Neural cell (in vitro differentiated cells): ENCODE measurements around the gene FAM3D. TPM values are rescaled to one million over a fixed set of nuclear protein-coding genes. Genes with fewer than 3 reads are reported as not detected.

Experiments
- H2AFZ ChIP-seq: fragments of 200-600, 300-800 bp; sonication (generic), shearing (Covaris generic); 2 replicates; pipeline ENCODE4 v1.6.0; 2014; ENCODE audit warnings: low read depth, mild to moderate bottlenecking, antibody characterized with exemption, low read length, moderate library complexity
- H3F3A ChIP-seq: fragments of 200-600 bp; shearing (Covaris generic); 2 replicates; pipeline ENCODE4 v1.6.1; 2016; ENCODE audit warnings: mild to moderate bottlenecking, moderate library complexity, mixed read lengths, antibody characterized with exemption, low read length; ENCODE audit not compliant: insufficient read depth, poor library complexity, severe bottlenecking
- H3K27ac ChIP-seq: fragments of 200-600, 300-800 bp; sonication (generic), shearing (Covaris generic); 2 replicates; pipeline ENCODE4 v1.5.1; 2014; ENCODE audit warnings: mild to moderate bottlenecking, low read length, moderate library complexity
- H3K27me3 ChIP-seq: fragments of 300-800, 200-600 bp; sonication (generic), shearing (Covaris generic); 2 replicates; pipeline ENCODE4 v1.6.0; 2014; ENCODE audit warnings: mild to moderate bottlenecking, low read depth, low read length, moderate library complexity; ENCODE audit not compliant: insufficient read depth
- H3K36me3 ChIP-seq: fragments of 300-800, 200-600 bp; sonication (generic), shearing (Covaris generic); 2 replicates; pipeline ENCODE4 v1.5.1; 2014; ENCODE audit warnings: mild to moderate bottlenecking, antibody characterized with exemption, low read length, moderate library complexity; ENCODE audit not compliant: insufficient read depth
- H3K4me2 ChIP-seq: fragments of 300-800, 200-600 bp; sonication (generic), shearing (Covaris generic); 2 replicates; pipeline ENCODE4 v1.6.0; 2014; ENCODE audit warnings: mild to moderate bottlenecking, low read length
- H3K4me3 ChIP-seq: fragments of 300-800, 200-600 bp; sonication (generic), shearing (Covaris generic); 2 replicates; pipeline ENCODE4 v1.5.1; 2014; ENCODE audit warnings: mild to moderate bottlenecking, low read length, moderate library complexity
- H3K79me2 ChIP-seq: fragments of 200-600 bp; shearing (Covaris generic); replicated peaks from 2 replicates; pipeline ENCODE4 v1.6.0; 2014; ENCODE audit warnings: mild to moderate bottlenecking, low read length, moderate library complexity; ENCODE audit not compliant: insufficient read depth
- H3K9ac ChIP-seq: fragments of 300-800, 200-600 bp; sonication (generic), shearing (Covaris generic); 2 replicates; pipeline ENCODE4 v1.6.1; 2016; ENCODE audit warnings: mild to moderate bottlenecking, low read length, mixed read lengths
- H3K9me2 ChIP-seq: fragments of 200-600 bp; shearing (Covaris generic); 2 replicates; pipeline ENCODE4 v1.6.1; 2016; ENCODE audit warnings: mild to moderate bottlenecking, low read length, mixed read lengths; ENCODE audit not compliant: insufficient read depth
- H3K9me3 ChIP-seq: fragments of 200-600, 300-800 bp; sonication (generic), shearing (Covaris generic); 2 replicates; pipeline ENCODE4 v1.6.1; 2016; ENCODE audit warnings: mild to moderate bottlenecking, mixed run types, low read length, moderate library complexity, mixed read lengths
- H4K20me1 ChIP-seq: fragments of 200-600 bp; shearing (Covaris generic); 2 replicates; pipeline ENCODE4 v1.6.1; 2016; ENCODE audit warnings: mild to moderate bottlenecking, mixed run types; ENCODE audit not compliant: insufficient read depth
- EP300 ChIP-seq: fragments of 450-650 bp; conservative IDR thresholded peaks from 2 replicates; pipeline ENCODE4 v1.6.1; 2014; ENCODE audit warnings: antibody characterized with exemption, mild to moderate bottlenecking, moderate library complexity; ENCODE audit not compliant: poor library complexity, severe bottlenecking
- EZH2 ChIP-seq: fragments of 200-600, 300-800 bp; shearing (Covaris generic), sonication (generic); IDR thresholded peaks from 2 replicates; pipeline ENCODE4 v1.6.1; 2014; ENCODE audit warnings: antibody characterized with exemption, low read length, borderline replicate concordance, mild to moderate bottlenecking; ENCODE audit not compliant: insufficient read depth, poor library complexity, severe bottlenecking
- MXI1 ChIP-seq: fragments of 450-650 bp; conservative IDR thresholded peaks from 2 replicates; pipeline ENCODE4 v1.6.1; 2014; ENCODE audit warnings: antibody characterized with exemption, mild to moderate bottlenecking; ENCODE audit not compliant: poor library complexity, severe bottlenecking
- POLR2AphosphoS5 ChIP-seq: IDR thresholded peaks from 2 replicates; pipeline ENCODE4 v1.6.1; 2012
- RAD21 ChIP-seq: fragments of 450-650 bp; conservative IDR thresholded peaks from 2 replicates; pipeline ENCODE4 v1.6.1; 2014; ENCODE audit warnings: antibody characterized with exemption, mild to moderate bottlenecking, moderate library complexity
- SMC3 ChIP-seq: fragments of 450-650 bp; conservative IDR thresholded peaks from 2 replicates; pipeline ENCODE4 v1.6.1; 2014; ENCODE audit warnings: antibody characterized with exemption, mild to moderate bottlenecking, moderate library complexity; ENCODE audit not compliant: poor library complexity
- TAF1 ChIP-seq: IDR thresholded peaks from 2 replicates; pipeline ENCODE4 v1.6.1; 2012; ENCODE audit warnings: low read depth
- polyA plus RNA-seq: library from polyadenylated mRNA; depleted of rRNA; stranded (reverse); fragments of >200 nt; gene quantifications from 2 replicates; pipeline ENCODE4 v1.2.3, GENCODE V29; 2014
- TF ChIP-seq, protein P1 (sequence below): IDR thresholded peaks from 2 replicates; pipeline ENCODE4 v1.6.1; 2012; ENCODE audit warnings: borderline replicate concordance

FAM3D gene
- polyA plus RNA-seq, 1 donor from 2014 or later: not detected

DNA sequence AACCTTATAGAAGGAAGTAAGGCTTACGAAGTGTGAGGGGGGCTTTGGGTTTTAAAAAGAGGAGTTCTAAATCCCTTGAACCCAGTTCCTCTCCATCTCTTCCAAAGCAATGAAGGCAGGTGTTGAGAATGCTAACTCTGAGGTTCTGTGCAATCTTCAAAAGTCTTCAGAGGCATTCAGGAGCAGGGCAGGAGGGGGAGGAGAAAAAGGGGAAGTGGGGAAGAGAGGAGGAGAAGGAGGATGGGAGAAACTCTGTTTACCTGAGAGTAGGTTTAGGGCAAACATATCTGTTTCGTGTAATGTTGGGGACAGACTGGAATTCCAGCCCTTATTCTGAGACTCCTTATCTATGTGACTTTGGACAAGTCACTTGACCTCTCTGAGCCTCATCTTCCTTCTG is 36.9 kb downstream of the FAM3D start:
- Histone ChIP-seq H3K4me3 (no peak overlapping the region), H3F3A (no peaks in the 10 kb centered on the region), H3K9me2 (no peaks in the 10 kb centered on the region), H3K9me3 (no peaks in the 10 kb centered on the region), H3K79me2 (no peaks in the 10 kb centered on the region), H3K4me2 (no peak overlapping the region), H4K20me1 (no peaks in the 10 kb centered on the region), H3K27me3 (no peaks in the 10 kb centered on the region), H3K9ac (no peak overlapping the region), H2AFZ (no peak overlapping the region), H3K36me3 (no peaks in the 10 kb centered on the region), H3K27ac (no peak overlapping the region)
- TF ChIP-seq EP300: no peak
- TF ChIP-seq, protein P1, sequence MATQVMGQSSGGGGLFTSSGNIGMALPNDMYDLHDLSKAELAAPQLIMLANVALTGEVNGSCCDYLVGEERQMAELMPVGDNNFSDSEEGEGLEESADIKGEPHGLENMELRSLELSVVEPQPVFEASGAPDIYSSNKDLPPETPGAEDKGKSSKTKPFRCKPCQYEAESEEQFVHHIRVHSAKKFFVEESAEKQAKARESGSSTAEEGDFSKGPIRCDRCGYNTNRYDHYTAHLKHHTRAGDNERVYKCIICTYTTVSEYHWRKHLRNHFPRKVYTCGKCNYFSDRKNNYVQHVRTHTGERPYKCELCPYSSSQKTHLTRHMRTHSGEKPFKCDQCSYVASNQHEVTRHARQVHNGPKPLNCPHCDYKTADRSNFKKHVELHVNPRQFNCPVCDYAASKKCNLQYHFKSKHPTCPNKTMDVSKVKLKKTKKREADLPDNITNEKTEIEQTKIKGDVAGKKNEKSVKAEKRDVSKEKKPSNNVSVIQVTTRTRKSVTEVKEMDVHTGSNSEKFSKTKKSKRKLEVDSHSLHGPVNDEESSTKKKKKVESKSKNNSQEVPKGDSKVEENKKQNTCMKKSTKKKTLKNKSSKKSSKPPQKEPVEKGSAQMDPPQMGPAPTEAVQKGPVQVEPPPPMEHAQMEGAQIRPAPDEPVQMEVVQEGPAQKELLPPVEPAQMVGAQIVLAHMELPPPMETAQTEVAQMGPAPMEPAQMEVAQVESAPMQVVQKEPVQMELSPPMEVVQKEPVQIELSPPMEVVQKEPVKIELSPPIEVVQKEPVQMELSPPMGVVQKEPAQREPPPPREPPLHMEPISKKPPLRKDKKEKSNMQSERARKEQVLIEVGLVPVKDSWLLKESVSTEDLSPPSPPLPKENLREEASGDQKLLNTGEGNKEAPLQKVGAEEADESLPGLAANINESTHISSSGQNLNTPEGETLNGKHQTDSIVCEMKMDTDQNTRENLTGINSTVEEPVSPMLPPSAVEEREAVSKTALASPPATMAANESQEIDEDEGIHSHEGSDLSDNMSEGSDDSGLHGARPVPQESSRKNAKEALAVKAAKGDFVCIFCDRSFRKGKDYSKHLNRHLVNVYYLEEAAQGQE: no peak

DNA sequence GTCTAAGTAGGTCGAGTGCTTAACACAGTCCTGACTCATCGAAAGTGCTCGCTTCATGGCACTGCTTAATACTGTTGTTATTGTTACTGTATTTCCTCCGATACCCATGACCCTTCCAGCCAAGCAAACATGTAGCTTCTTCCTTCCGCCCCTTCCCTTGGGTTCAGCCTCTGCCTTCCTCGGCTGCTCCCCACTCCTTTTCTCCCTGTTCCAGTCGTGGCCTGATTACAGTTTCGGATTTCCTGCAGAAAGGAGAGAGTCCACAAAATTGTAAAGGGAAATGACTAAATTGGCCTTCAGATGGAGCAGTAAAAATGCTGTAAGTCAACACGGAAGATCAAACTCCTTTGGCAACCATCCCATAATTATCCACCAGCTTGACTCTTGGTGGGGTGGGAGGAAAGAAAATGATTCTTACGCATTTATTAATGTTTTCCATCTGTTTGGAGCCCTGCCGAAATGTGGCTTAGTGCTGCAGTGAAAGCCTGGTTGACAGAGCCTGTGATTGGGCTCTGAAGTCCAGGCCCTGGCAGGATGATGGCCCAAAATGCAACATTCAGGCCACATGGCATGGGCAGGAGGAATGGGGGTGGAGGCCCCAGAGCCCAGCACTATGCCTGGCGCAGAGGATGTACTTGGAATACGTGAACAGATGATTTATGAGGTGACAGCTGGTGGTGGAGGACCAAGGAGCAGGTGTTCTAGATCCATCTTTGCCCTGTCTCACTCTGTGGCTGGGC is 37.6 kb downstream of the FAM3D start:
- H3K9ac ChIP-seq: no peak overlapping the region
- H3K36me3 ChIP-seq: no peaks in the 10 kb centered on the region
- H3K4me3 ChIP-seq: no peak overlapping the region
- H3K9me2 ChIP-seq: no peaks in the 10 kb centered on the region
- no peaks in the 10 kb centered on the region for H3K9me3 ChIP-seq
- no peak overlapping the region for H2AFZ ChIP-seq
- TF ChIP-seq RAD21 (no peak), TAF1 (no peak), EZH2 (no peak), EP300 (no peak), MXI1 (no peak), SMC3 (no peak), POLR2AphosphoS5 (no peak)
- H3K27me3 ChIP-seq: no peaks in the 10 kb centered on the region
- H3K27ac ChIP-seq: no peak overlapping the region
- H3K4me2 ChIP-seq: no peak overlapping the region
- H3F3A ChIP-seq: no peaks in the 10 kb centered on the region
- H4K20me1 ChIP-seq: no peaks in the 10 kb centered on the region
- H3K79me2 ChIP-seq: no peaks in the 10 kb centered on the region

DNA sequence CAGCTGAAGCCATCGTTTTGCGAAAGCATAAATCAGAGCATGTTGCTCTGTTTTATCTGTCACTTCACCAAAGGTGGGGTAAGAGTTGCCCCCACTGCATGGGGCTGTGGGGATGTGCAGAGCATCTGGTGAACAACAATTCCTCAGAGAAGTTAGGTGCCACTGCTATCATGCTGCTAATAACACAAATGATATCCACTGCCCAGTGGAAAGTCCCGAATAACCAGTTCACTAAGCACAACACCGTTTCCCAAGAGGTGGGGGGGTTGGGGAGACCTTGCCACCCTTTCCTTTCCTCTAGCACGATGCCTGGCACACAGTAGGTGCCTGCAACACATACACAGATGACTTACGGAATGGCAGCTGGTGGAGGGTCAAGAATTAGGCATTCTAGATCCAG is 38.6 kb downstream of the FAM3D start:
- Histone ChIP-seq H3K27me3 (no peaks in the 10 kb centered on the region), H3K9me2 (no peaks in the 10 kb centered on the region), H2AFZ (no peak overlapping the region), H3K9ac (no peak overlapping the region), H3K36me3 (no peaks in the 10 kb centered on the region), H4K20me1 (no peaks in the 10 kb centered on the region), H3K4me3 (no peak overlapping the region), H3K9me3 (no peaks in the 10 kb centered on the region), H3K4me2 (no peak overlapping the region), H3K27ac (no peak overlapping the region), H3F3A (no peaks in the 10 kb centered on the region), H3K79me2 (no peaks in the 10 kb centered on the region)
- TF ChIP-seq SMC3 (no peak), EP300 (no peak), TAF1 (no peak), MXI1 (no peak), EZH2 (no peak), RAD21 (no peak)
- TF ChIP-seq, protein P1: no peak
